ENCODE measurements around the gene TNC. TPM values are rescaled to one million over a fixed set of nuclear protein-coding genes. Genes with fewer than 3 reads are reported as not detected.

The TNC gene
- 10 to 100 TPM in 1 of 2 donors, 1 to 10 TPM in 1; 5.3 to 16.3 TPM for polyA plus RNA-seq

DNA sequence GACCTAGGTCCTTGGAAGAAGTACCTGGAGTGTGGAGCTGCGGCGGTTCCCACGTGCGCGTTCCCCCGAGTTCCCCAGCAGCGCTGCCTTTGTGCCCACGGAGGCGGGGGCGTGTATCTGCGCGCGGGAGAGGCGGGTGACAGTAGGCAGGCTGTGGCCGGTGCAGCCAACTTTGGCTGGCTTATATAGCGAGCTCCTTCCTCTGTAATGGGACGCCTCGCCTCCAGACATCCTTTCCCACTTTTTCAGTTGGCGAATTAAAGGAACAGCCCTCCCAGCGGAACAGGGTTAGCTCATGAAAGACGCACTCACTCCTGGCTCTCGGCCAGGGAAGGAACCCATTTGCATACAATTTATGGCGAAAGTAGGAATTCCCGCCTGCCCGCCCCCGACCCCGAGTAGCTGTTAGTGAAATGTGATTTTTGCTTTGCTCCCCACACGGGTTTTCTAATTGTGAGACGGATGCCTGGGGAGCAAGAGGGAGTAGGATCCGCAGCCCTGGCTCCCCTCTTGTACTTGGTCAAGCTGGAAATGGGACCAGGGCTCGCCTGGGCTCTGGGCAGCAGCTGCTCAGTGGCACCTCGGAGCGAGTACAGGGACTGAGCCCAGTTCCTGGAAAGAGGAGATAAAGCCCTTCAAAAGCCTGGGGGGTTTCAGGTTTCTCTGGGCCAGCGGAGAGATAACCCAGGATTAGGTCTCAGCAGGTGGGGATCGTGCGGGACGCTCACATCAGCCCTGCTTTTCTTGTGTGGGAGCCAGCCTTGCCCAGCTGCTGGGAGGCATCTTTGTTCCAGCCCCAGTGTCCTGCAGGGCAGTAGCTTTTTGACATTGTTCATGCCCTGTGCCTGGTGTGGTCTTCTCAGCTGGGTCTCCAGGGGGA is at the start of gene TNC:
Gene TNC (minus strand): TSS at position 159 of the 880 bp plus-strand sequence. CDS start 27,139 bp downstream, outside the sequence.
- H3K4me1 ChIP-seq (ENCODE audit: control insufficient read depth in 2 of 2, insufficient read depth in 2 of 2, low read length in 1 of 2): peaks cover 3 to 4% of the 10 kb centered on the region in 2 donors
- 1% methylated on average over 37 of the region's 37 CpGs for WGBS, 2 donors
- peak within 1 kb of the TSS; percentile 34 to 43 for H3K4me3 ChIP-seq (ENCODE audit: low read depth in 1 of 2, low read length in 2 of 2)
- H3K36me3 ChIP-seq (ENCODE audit: control insufficient read depth in 2 of 2, insufficient read depth in 2 of 2, low read length in 1 of 2): no peaks in the 10 kb centered on the region
- no peaks in the 10 kb centered on the region for H3K27me3 ChIP-seq (ENCODE audit: control insufficient read depth in 1 of 2, insufficient read depth in 2 of 2, low read length in 2 of 2)
- peak within 1 kb of the TSS; percentile 71 to 84 for H3K27ac ChIP-seq (ENCODE audit: low read depth in 2 of 2, low read length in 1 of 2)
- H3K9me3 ChIP-seq (ENCODE audit: control insufficient read depth in 2 of 2, insufficient read depth in 1 of 2, low read depth in 1 of 2, low read length in 1 of 2): no peaks in the 10 kb centered on the region

DNA sequence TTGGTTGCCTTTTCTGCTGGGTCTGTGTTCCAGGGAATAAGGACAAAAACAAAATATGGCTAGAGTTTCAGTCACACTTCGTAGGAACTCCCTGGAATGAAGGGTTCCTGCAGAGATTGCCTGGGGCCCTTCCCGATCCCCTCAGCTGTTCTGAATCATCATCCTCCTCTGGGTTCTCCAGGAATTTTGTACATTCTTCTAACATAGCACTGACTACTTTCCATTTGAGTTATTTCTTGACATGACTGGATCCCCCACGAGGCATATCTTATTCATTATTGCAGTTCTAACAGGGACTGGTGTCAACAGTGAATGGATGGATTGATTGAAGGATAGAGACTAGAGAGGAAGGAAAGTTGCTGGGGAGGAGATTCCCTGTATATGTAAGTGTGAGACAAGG is 49.2 kb upstream of the TNC start:
- Histone ChIP-seq H3K27me3 (ENCODE audit: control insufficient read depth in 1 of 2, insufficient read depth in 2 of 2, low read length in 2 of 2) (no peaks in the 10 kb centered on the region), H3K36me3 (ENCODE audit: control insufficient read depth in 2 of 2, insufficient read depth in 2 of 2, low read length in 1 of 2) (no peaks in the 10 kb centered on the region), H3K4me3 (ENCODE audit: low read depth in 1 of 2, low read length in 2 of 2) (no peak overlapping the region), H3K9me3 (ENCODE audit: control insufficient read depth in 2 of 2, insufficient read depth in 1 of 2, low read depth in 1 of 2, low read length in 1 of 2) (no peaks in the 10 kb centered on the region), H3K4me1 (ENCODE audit: control insufficient read depth in 2 of 2, insufficient read depth in 2 of 2, low read length in 1 of 2) (no peaks in the 10 kb centered on the region), H3K27ac (ENCODE audit: low read depth in 2 of 2, low read length in 1 of 2) (no peak overlapping the region)
- 45 to 61% methylated on average over 3 of the region's 3 CpGs for WGBS, 2 donors

DNA sequence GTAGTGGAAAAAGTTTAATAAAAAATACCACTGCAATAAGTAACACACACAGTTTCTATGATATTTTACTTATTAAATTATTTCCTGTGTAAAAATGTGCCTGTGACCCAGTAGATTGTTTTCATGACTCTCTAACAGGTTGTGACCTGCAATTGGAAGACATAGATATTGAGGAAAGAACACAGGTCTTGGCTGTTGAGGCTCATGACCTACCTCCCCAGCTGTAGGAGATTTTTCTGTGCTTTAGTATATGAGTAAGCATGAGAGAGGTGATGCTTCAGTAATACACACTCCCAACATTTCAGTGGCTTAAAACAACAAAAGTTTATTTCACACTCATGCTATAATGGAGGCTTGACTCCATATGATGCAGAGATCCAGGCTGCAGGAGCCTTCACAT is 47.3 kb upstream of the TNC start:
- Histone ChIP-seq H3K4me1 (ENCODE audit: control insufficient read depth in 2 of 2, insufficient read depth in 2 of 2, low read length in 1 of 2) (no peaks in the 10 kb centered on the region), H3K36me3 (ENCODE audit: control insufficient read depth in 2 of 2, insufficient read depth in 2 of 2, low read length in 1 of 2) (no peaks in the 10 kb centered on the region), H3K4me3 (ENCODE audit: low read depth in 1 of 2, low read length in 2 of 2) (no peak overlapping the region), H3K27ac (ENCODE audit: low read depth in 2 of 2, low read length in 1 of 2) (no peak overlapping the region), H3K9me3 (ENCODE audit: control insufficient read depth in 2 of 2, insufficient read depth in 1 of 2, low read depth in 1 of 2, low read length in 1 of 2) (no peaks in the 10 kb centered on the region), H3K27me3 (ENCODE audit: control insufficient read depth in 1 of 2, insufficient read depth in 2 of 2, low read length in 2 of 2) (no peaks in the 10 kb centered on the region)

DNA sequence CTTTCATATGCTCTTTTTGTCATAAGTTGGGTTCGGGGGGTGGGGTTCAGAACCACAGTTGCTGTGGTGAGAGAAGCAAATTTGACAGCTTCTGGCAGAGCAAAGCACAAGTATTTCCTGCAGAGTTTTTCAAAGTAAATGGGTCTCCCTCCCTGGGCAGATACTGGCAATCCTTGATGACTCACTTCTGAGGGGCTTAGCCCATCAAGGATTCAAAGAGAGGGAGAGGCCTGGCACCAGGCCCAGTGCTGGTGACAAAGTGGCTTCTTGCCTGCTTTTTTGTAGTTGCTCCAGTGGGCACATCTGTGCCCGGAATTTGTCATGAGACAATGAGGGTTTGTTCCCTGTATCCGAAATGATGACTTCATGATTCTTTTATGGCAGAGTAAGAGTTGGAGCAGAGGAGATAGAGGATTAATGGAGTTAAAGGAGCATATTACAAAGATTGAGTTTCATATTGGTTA is 46.6 kb upstream of the TNC start:
- 25% methylated on average over 3 of the region's 3 CpGs for WGBS, 2 donors
- Histone ChIP-seq H3K27me3 (ENCODE audit: control insufficient read depth in 1 of 2, insufficient read depth in 2 of 2, low read length in 2 of 2) (no peaks in the 10 kb centered on the region), H3K36me3 (ENCODE audit: control insufficient read depth in 2 of 2, insufficient read depth in 2 of 2, low read length in 1 of 2) (no peaks in the 10 kb centered on the region), H3K9me3 (ENCODE audit: control insufficient read depth in 2 of 2, insufficient read depth in 1 of 2, low read depth in 1 of 2, low read length in 1 of 2) (no peaks in the 10 kb centered on the region), H3K27ac (ENCODE audit: low read depth in 2 of 2, low read length in 1 of 2) (no peak overlapping the region), H3K4me1 (ENCODE audit: control insufficient read depth in 2 of 2, insufficient read depth in 2 of 2, low read length in 1 of 2) (no peaks in the 10 kb centered on the region), H3K4me3 (ENCODE audit: low read depth in 1 of 2, low read length in 2 of 2) (no peak overlapping the region)

DNA sequence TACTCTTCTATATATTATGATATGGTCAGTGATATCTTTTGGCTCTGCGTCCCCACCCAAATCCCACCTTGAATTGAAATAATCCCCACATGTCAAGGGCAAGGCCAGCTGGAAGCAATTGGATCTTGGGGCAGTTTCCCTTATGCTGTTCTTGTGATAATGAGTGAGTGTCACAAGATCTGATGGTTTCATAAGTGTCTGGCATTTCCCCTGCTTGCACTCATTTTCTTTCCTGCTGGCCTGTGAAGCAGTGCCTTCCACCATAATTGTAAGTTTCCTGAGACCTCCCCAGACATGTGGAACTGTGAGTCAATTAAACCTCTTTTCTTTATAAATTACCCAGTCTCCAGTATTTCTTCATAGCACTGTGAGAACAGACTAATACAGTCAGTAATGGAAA is 45.0 kb upstream of the TNC start:
- no peak overlapping the region for H3K27ac ChIP-seq (ENCODE audit: low read depth in 2 of 2, low read length in 1 of 2)
- H3K4me1 ChIP-seq (ENCODE audit: control insufficient read depth in 2 of 2, insufficient read depth in 2 of 2, low read length in 1 of 2): no peaks in the 10 kb centered on the region
- no peaks in the 10 kb centered on the region for H3K36me3 ChIP-seq (ENCODE audit: control insufficient read depth in 2 of 2, insufficient read depth in 2 of 2, low read length in 1 of 2)
- 87 to 97% methylated on average over 1 of the region's 1 CpG for WGBS, 2 donors
- no peaks in the 10 kb centered on the region for H3K9me3 ChIP-seq (ENCODE audit: control insufficient read depth in 2 of 2, insufficient read depth in 1 of 2, low read depth in 1 of 2, low read length in 1 of 2)
- H3K27me3 ChIP-seq (ENCODE audit: control insufficient read depth in 1 of 2, insufficient read depth in 2 of 2, low read length in 2 of 2): no peaks in the 10 kb centered on the region
- no peak overlapping the region for H3K4me3 ChIP-seq (ENCODE audit: low read depth in 1 of 2, low read length in 2 of 2)

DNA sequence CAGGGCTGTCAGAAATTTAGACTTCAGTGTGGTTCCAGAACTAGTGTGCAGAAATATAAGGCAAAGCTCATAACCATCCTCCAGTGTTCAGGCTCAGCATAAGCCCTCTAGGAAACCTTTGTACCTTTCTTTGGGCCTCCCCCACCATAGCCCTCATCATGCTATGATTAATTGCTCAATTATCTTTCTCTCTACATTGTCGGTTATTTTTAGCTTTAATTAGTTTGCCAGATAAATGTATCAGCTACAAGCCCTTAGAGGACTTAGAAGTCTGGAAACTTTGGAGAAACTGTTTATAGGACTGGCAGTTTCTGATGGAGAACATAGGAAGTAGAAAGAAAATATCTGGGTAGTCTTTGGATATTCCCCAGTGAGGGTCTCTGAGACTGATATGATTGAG is 43.5 kb upstream of the TNC start:
- H3K4me3 ChIP-seq (ENCODE audit: low read depth in 1 of 2, low read length in 2 of 2): no peak overlapping the region
- no peaks in the 10 kb centered on the region for H3K9me3 ChIP-seq (ENCODE audit: control insufficient read depth in 2 of 2, insufficient read depth in 1 of 2, low read depth in 1 of 2, low read length in 1 of 2)
- no peaks in the 10 kb centered on the region for H3K36me3 ChIP-seq (ENCODE audit: control insufficient read depth in 2 of 2, insufficient read depth in 2 of 2, low read length in 1 of 2)
- WGBS, 2 donors: 27 to 53% methylated on average over 1 of the region's 1 CpG
- H3K4me1 ChIP-seq (ENCODE audit: control insufficient read depth in 2 of 2, insufficient read depth in 2 of 2, low read length in 1 of 2): no peaks in the 10 kb centered on the region
- no peak overlapping the region for H3K27ac ChIP-seq (ENCODE audit: low read depth in 2 of 2, low read length in 1 of 2)
- H3K27me3 ChIP-seq (ENCODE audit: control insufficient read depth in 1 of 2, insufficient read depth in 2 of 2, low read length in 2 of 2): no peaks in the 10 kb centered on the region

DNA sequence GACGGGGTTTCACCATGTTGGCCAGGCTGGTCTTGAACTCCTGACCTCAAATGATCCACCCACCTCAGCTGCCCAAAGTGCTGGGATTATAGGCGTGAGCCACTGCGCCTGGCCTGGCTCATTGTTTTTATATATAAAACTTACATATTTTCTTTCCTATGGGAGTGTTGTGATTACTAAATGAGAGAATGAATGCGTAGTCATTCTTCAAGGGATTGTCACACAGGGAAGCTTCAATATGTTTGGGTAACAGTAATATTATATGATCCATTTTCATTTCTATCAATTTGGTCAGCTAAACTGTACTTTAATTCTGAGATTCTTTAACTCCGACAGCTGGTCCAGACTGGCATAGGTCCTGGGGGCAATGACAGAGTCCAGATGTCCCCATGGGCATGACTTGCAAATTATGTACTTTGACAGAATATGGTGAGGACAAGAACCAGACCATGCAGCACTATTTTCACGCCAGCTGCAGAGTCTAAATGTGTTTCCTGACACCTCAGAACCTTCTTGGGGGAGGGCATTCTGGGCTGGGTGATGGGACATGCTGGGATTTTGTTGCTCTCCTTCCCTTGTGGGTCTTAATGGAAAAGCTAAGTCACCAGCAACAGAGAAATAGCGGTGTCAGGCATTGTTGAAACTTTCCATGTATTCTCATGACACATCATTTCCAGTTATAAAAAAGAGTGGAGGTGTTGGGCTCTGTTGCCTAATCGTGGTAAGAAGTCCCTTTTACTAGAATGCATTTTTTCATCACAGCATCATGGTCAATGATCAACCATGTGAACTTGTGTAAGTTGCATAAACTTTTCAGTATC is 40.9 kb upstream of the TNC start:
- H3K27ac ChIP-seq (ENCODE audit: low read depth in 2 of 2, low read length in 1 of 2): no peak overlapping the region
- no peaks in the 10 kb centered on the region for H3K9me3 ChIP-seq (ENCODE audit: control insufficient read depth in 2 of 2, insufficient read depth in 1 of 2, low read depth in 1 of 2, low read length in 1 of 2)
- no peak overlapping the region for H3K4me3 ChIP-seq (ENCODE audit: low read depth in 1 of 2, low read length in 2 of 2)
- H3K27me3 ChIP-seq (ENCODE audit: control insufficient read depth in 1 of 2, insufficient read depth in 2 of 2, low read length in 2 of 2): no peaks in the 10 kb centered on the region
- no peaks in the 10 kb centered on the region for H3K36me3 ChIP-seq (ENCODE audit: control insufficient read depth in 2 of 2, insufficient read depth in 2 of 2, low read length in 1 of 2)
- H3K4me1 ChIP-seq (ENCODE audit: control insufficient read depth in 2 of 2, insufficient read depth in 2 of 2, low read length in 1 of 2): no peaks in the 10 kb centered on the region
- WGBS, 2 donors: 67 to 71% methylated on average over 8 of the region's 8 CpGs

DNA sequence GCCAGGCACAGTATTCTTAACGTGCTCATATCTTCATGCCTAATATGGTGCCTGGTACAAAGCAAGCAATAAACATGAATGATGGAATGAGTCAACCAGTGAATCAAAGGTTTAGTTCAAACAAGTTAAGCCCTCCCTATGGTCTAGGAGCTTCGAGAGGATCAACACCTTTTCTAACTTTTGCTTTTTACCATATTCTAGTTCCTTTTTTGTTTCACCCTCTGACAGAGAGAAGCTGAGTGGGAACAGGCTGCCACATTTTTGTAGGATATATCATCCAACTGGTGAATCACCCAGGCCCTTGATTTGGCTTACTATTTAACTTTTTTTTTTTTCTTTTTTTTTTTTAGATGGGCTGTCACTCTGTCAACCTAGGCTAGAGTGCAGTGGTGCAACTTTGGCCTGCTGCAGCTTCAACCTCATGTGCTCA is 39.3 kb upstream of the TNC start:
- no peaks in the 10 kb centered on the region for H3K9me3 ChIP-seq (ENCODE audit: control insufficient read depth in 2 of 2, insufficient read depth in 1 of 2, low read depth in 1 of 2, low read length in 1 of 2)
- no peaks in the 10 kb centered on the region for H3K4me1 ChIP-seq (ENCODE audit: control insufficient read depth in 2 of 2, insufficient read depth in 2 of 2, low read length in 1 of 2)
- no peaks in the 10 kb centered on the region for H3K27me3 ChIP-seq (ENCODE audit: control insufficient read depth in 1 of 2, insufficient read depth in 2 of 2, low read length in 2 of 2)
- peak overlapping the region; percentile 11 to 59 for H3K27ac ChIP-seq (ENCODE audit: low read depth in 2 of 2, low read length in 1 of 2)
- no peak overlapping the region for H3K4me3 ChIP-seq (ENCODE audit: low read depth in 1 of 2, low read length in 2 of 2)
- WGBS, 2 donors: 24 to 38% methylated on average over 2 of the region's 2 CpGs
- no peaks in the 10 kb centered on the region for H3K36me3 ChIP-seq (ENCODE audit: control insufficient read depth in 2 of 2, insufficient read depth in 2 of 2, low read length in 1 of 2)

DNA sequence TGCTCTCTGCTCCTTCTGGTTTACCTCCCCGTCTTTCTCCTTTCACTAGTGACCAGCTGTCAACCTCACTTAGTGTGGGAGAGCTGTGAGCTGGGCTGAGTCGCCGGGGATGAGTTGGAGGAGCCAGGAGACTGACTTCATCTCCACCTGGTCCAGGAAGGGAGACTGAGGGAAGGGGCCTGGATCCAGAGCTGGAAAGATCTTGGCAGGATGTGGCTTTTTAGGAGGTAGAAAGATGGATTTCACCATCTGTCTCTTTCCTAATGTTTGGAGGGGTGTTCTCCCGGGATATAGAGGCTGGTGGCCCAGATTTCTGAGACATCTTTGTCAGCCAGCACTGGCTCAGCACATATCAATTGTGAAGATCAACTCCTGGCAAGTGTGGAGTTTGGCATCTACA is 37.1 kb upstream of the TNC start:
- no peak overlapping the region for H3K4me3 ChIP-seq (ENCODE audit: low read depth in 1 of 2, low read length in 2 of 2)
- no peaks in the 10 kb centered on the region for H3K27me3 ChIP-seq (ENCODE audit: control insufficient read depth in 1 of 2, insufficient read depth in 2 of 2, low read length in 2 of 2)
- no peak overlapping the region for H3K27ac ChIP-seq (ENCODE audit: low read depth in 2 of 2, low read length in 1 of 2)
- no peaks in the 10 kb centered on the region for H3K9me3 ChIP-seq (ENCODE audit: control insufficient read depth in 2 of 2, insufficient read depth in 1 of 2, low read depth in 1 of 2, low read length in 1 of 2)
- 79 to 83% methylated on average over 4 of the region's 4 CpGs for WGBS, 2 donors
- H3K36me3 ChIP-seq (ENCODE audit: control insufficient read depth in 2 of 2, insufficient read depth in 2 of 2, low read length in 1 of 2): no peaks in the 10 kb centered on the region
- H3K4me1 ChIP-seq (ENCODE audit: control insufficient read depth in 2 of 2, insufficient read depth in 2 of 2, low read length in 1 of 2): no peaks in the 10 kb centered on the region

Data from esophagus (tissue), 2 donors.